ENCODE data around the gene MORF4L2.
"Not testable (repeated sequence)": the region's sequence is repeated elsewhere in the genome, so short reads cannot be mapped to it uniquely, and the experiment has no call there.

MORF4L2 gene

DNA sequence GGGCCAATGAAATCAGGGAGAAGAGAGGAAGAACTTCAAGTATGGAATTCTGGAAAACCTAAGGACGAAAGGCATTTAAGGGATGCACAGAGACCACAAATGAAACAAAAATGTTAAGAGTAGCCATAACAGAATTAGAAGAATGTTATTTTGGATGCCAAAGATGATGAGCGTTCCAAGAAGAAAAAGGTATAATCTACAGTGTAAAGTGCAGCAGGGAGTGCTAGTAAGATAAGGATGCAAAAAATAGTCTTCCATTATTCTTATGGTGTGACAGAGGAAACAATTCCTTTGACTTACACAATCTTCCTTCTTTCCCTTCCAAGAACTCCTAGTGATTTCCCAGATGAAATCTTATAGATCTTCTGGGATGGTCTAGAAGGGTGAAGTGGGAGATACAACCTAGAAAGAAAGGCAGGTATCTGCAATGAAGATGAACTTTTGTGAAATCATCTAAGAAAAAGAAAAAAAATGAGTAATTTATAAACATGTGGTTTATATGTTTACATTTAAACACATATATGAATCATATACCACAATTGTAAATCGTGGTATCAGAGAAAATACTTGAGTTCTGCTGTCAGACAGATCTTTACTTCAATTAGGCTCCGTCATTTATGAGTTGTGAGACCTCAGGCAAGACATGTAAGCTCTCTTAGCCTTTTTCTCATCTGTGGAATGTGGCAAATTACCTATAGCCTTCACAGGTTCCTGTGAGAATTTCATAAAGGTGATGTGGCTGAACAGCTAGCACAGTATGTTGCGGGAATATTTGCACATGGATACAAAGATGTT lies 8.1 kb downstream of the MORF4L2 start:
- DNase-seq = no peak

DNA sequence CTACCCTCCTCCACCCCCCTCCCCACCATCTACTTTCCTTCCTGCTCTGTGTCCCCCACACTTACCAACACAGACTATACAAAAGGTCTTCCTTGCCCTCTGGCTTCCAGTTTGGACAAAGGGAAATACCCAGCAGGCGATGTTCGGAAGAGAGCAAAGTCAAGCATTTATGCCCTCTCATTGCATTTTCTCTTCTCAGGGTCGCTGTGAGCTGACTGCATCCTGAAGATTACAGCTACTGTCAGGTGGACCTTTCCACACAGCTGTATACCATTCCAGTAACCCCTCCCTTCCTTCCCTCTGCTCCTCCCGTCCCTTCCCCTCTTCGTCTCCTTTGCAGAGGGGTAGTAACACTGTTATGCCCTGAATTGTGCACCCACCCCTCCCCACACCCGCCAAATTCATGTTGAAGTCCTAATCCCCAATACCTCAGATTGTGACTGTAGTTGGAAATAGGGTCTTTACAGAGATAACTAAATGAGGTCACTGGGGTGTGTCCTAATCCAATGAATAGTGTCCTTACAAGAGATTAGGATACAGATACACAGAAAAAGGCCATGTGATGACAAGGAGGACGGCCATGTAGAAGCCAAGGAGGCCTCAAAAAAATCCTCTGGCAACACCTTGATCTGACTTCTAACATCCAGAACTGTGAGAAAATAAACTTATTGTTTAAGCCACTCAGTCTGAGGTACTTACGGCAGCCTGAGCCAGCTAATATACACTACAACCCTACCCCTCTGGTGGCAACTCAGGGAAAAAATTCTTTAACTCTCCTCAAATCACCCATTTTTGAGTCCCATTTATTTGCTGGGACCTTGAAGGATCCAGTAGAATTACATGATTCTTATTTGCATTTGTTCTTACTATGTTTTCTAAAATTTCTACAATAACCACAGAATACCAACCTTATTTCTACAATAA lies 11.7 kb downstream of the MORF4L2 start:
- DNase-seq = no peak

DNA sequence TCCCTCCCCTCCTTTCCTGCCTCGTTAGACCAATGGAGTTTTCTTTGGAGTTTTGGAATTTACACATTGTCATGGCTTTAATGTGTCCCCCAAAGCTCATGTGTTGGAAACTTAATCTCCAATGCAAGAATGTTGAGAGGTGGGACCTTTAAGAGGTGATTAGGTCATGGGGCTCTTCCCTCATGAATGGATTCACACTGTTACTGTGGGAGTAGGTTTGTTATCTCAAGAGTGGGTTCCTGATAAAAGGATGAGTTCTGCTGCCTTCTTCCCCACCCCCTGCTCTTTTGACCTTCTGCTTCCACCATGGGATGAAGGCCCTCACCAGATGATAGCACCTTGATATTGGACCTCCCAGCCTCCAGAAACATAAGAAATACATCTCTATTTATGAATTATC lies 16.8 kb downstream of the MORF4L2 start:
- DNase-seq = no peak

DNA sequence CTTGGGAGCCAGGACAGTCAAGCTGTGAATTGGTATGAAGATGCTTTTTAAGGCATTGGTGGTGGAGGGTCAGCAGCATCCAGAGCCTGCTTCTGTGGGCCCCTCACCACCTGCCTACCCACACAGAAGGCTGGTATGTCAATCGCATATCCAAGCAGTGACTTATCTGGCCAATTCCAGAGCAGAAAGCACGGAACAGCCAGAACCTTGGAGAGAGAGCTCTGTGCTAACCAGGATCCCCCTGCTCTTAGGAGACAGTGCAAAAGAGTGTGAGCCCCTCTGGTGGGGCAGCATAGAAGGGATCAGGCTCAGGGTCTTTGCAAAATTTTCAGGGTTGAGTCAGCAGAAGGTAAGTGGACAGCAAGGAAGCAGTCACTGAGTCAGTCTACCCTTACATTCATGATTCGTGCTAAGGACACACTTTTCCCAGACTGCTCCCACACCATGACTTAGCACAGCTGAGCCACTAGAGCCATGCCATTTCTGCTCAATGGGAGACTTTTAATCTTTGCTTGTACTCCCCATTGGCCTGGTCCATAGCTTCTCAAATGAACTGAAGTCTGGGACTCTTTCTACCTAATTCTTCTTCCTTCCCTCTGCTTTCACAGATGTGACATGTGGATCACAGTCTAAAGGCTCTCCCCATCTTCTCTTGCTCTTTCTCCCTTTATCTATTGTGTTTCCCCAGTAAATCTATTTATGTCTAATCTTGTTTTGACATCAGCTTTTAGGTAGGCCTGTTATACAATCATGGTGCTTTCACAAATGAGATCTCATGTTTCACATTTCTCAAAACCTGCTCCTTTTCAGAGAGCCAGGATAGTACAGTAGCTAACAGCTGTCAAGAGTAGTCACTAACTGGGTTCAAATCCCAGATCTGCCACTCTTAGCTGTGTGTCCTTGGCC lies 20.0 kb downstream of the MORF4L2 start:
- DNase-seq = no peak

DNA sequence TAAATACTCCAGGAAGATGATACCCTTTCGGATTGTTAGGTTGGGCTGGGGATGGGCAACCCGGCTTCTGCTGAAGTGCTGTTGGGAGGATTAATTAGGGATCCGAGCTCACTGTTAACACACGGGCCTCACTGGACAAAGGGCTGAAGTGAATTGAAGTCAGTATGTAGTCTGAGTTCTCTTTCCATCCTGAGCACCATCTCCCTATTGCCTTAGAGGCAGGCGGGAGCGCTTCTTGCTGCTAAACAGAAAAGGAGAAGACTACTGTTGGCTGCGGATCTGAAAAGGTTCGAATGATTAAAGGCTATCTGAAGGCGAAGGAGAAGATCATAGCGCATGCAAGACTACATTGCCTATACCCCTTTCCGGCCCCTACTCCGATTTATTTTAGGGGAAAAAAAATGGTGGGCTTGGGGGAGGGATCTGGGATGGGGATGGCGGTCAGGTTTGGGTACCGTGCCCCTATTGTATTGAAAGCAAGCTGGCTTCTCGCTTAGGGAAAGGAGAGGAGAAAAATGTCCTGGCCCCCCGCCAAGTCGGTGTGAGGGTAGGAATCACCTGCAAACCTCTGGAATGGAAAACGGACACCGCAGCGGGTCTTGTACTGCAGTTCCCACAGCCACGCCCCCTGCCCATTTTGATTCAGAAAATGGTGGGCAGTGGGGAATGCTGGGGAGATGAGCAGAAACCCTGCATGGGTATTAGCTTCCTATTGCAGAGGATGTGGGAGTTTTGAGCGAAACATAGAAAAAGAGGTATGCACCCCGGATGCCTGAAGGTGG lies 22.3 kb downstream of the MORF4L2 start:
- DNase-seq = no peak

DNA sequence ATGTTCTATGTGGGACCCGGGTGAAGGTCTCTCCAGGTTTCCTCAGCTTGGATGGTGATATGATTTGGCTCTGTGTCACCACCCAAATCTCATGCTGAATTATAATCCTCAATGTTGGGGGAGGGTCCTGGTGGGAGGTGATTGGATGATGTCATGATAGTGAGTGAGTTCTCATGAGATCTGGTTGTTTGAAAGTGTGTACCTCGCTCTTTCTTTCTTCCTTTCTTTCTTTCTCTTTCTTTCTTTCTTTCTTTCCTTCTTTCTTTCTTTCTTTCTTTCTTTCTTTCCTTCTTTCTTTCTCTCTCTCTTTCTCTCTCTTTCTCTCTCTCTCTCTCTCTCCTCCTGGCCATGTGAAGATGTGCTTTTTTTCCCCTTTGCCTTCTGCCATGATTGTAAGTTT lies 27.0 kb downstream of the MORF4L2 start:
- not testable (repeated sequence) for DNase-seq

DNA sequence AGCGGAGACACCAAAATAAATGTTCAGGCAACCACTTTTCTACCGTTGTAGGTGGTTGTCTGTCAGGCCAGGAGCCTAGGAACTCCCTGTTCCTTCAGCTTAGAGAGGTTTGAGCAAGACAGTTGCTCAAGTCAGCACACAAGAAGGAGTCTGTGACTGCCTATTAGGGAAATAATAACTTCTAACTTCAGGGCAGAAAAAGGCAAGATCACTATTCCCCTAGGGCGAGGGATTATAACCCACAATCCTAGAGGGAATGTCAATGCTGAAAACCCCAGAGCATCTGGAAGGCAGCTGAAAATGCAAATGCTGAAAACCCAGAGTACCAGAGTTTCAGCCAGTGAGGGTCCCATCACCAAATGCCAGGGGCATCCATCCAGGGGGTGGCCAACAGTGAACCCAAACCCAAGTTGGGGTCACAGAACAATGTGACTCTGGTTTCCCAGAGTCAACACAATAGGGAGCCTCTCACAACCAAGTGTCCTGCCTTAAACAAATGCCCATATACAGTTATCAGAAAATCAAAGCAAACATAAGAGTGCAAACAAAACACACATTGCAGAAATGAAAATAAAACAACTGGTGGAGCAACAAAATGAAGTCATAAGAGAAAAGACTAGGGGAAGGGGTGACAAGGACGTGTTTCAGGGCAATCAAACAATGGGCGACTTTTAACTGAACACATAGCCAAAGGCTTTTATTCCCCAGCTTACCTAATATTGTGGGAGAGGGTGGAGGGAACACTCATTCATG lies 27.6 kb downstream of the MORF4L2 start:
- DNase-seq = no peak

DNA sequence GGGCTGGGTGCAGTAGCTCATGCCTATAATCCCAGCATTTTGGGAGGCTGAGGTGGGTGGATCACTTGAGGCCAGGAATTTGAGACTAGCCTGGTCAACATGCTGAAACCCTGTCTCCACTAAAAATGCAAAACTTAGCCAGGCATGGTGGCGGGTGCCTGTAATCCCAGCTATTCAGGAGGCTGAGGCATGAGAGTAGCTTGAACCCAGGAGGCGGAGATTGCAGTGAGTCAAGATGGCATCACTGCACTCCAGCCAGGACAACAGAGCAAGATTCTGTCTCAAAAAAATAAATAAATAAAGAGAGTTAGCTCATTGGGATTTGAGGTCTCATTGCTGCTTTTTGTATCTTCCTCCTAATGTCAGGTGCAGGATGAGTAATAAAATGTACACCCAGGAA lies 29.4 kb downstream of the MORF4L2 start:
- not testable (repeated sequence) for DNase-seq

DNA sequence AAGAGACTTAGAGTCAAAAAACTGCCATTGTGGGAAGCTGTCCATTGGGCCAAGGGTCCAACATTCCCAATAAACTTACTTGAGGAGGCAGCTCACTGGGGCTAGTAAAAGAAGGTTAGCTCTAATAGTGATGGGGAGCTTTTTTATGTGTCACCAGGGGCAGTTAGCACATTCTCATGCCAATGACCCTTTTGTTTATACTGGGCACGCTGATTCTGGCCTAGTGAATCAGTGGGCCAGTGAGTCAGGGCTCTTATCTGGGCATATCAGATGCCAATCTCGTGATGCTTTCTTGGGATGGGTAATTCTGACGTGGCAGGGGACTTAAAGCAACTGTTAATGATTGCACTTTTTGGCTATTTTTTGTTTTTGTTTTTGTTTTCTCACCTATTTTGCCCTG lies 29.9 kb downstream of the MORF4L2 start:
- DNase-seq = no peak

DNA sequence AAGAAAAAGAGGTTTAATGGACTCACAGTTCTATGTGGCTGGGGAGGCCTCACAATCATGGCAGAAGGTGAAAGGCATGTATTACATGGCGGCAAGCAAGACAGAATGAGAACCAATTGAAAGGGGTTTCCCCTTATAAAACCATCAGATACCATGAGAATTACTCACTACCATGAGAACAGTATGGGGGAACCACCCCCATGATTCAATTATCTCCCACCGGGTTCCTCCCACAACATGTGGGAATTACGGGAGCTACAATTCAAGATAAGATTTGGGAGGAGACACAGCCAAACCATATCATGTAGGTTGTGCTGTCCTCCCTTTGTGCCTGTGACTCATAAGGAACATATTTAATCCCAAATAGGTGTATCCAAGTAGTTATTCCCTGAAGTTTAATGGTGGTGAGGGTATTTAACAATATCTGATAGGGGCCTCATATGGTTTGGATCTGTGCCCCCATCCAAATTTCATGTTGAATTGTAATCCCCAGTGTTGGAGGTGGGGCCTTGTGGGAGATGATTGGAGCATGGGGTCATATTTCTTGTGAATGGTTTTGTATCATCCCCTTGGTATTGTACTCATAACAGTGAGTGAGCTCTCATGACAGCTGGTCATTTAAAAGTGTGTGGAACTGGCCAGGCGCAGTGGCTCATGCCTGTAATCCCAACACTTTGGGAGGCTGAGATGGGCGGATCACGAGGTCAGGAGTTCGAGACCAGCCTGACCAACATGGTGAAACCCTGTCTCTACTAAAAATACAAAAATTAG lies 31.1 kb downstream of the MORF4L2 start:
- not testable (repeated sequence) for DNase-seq

DNA sequence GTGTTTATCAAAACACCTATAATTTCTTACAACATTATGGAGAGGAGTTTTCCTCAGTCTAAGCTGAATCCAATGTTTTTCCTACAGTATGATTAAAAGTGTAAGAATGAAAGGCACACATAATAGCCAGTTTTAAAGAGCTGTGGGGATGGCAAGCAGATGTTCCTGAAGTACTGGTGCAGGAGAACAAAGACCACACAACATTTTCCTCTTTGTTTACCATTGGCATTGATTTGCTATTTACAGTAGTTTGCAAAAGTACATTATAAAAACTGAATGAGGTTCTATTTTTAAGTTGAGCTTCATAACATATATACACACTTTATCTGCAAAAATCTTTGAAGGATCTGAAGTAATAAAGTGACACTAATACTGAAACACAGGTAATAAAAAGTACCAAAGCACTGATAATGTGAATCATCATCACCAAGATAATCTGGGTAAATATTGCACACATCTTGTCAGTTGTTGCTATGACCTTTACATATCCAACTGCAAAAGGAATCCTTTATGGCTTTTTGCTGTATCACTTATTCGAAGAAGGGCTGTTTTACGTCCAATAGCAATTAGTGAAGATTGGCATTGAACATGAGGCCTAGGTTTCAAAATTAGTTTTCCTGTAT lies 35.2 kb downstream of the MORF4L2 start:
- DNase-seq = no peak

DNA sequence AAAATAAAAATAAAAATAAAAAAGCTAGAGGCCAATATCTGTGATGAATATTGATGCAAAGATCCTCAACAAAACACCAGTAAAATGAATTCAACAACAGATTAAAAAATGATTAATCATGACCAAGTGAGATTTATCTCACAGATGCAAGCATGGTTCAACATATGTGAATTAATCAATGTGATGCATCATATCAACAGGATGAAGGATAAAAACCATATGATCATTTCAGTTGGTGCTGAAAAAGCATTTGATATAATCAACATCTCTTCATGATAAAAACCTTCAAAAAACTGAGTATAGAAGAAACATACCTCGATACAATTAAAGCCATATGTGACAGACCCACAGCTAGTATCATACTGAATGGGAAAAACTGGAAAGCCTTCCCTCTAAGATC lies 38.9 kb downstream of the MORF4L2 start:
- DNase-seq = no peak

DNA sequence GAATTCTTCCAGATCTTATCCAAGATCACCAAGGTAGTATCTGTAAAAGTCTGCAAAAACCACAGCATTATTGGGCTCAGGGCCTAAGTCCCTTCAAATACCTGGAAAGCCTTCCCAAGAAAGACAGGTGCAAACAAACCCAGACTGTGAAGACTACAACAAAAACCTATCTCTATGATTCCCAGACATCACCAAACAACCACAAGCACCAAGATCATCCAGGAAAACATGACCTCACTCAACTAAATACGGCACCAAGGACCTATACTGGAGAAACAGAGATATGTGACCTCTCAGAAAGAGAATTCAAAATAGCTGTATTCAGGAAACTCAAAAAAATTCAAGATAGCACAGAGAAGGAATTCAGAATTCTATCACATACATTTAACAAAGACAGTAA lies 42.4 kb downstream of the MORF4L2 start:
- DNase-seq = no peak

DNA sequence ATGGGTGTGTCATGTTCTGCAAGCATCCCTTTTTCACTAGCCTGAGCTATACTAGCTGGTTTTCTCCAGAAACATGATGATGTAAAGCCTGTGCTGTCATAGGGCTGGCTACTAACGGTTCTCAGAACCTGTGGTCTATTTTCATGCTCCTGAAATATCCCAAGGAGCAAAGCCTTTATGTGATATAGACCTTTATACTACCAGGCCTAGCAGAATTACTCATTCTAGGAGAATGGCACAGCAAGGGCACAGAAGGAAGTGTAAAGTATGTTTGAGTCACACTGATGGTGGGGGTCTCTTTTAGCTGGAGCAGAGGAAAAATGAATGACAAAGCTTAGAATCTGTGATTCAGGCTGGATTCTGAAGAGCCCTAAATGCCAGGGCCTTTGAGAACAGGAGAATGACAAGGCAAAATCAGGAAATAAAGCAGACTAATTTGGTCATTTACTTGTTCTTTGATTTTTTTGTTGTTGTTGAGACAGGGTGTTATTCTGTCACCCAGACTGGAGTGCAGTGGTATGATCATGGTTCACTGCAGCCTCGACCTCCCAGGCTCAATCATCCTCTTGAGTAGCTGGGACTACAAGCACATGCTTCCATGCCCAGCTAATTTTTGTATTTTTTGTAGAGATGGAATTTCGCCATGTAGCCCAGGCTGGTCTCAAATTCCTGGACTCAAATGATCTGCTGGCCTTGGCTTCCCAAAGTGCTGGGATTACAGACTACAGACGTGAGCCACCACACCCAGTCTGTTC lies 45.9 kb downstream of the MORF4L2 start:
- no peak for DNase-seq

DNA sequence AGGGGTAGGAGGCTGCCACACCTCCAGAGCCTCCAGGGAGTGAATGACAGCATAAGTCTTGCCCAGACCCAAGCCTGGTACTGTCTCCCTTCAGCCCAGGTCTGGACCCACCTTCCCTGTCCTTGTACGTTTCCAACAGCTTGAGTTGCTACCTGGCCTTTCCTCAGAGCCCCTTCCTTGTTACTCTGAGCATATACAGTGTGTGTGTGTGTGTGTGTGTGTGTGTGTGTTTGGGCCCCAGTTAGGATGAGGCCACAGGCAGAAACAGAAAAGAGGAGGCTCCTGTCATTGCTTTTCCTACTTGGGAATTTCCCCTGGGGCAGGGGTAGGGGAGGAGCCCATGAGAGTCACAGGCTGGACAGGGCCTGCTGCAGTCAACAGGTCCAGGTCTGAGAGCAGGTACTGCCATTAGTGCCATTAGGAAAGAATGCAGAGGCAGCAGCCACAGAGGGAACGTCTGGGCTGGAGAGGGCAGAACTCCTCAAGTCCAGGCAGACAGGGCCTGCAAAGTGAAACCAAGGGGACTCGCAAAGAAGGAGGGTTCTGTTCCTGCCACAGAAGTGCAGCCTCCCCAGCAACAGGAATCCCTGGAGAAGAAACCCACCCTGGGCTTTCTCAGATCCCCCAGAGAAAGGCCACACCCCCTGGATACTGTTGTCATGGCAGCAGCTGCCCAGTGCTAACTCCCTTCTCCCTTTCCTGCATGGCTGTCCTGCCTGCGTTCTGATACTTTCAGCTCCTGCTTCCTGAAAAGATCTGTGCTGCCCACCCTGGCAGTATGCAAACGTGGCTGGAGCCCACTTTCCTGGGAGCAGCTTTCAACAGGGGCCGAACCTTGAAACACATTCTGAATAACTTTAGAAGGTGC lies 47.8 kb downstream of the MORF4L2 start:
- not testable (repeated sequence) for DNase-seq

DNA sequence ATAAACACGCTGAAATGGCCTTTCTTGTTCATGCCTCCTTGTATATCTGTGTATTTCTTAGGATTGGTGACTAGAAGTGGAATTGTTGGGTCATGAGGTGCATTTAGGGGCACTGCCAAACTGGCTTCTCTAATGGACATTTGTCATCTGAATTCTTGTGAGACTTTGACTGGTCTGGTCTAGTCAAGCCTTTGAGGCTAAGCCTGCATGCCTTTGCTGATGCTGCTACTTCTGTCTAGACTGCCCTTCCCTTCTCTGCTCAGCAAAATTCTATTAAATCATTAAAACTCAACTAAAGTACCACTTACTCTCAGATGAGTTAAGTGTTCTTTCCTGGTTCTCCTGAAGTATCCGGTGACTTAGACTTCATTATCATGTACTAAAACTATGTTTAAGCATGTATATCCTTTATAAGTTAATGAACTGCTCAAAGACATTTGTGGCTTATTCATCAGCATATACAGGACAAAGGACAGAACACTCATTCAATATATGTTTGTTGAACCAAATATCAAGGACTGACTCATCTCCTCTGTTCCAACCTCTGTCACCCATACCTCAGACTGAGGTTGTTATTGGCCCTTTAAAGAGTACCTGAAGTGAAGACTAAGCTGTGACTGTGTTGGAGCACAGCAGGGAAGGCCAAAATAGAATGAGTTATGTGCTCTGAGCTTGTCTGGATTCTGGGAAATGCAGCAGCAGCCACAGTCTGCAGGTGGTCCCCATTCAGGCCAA lies 48.7 kb downstream of the MORF4L2 start:
- no peak for DNase-seq

DNA sequence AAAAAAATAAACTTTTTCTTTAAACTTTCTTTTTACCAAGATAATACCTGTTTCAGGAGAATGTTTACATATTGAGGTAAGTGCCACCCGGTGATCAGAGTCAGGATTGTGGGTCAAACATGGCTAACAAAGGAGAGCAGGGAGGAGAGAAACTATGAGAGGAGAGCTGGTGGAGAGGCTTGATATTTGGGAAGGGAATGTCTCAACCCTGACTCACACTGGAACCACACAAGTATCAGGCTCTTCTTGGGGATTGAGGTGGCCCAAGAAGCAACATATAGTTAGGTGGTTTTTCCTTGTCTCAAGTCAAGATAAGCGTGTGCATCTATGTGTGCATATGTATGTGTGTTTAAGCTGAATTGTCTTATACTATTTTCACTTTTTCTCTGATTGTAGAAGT lies 51.1 kb downstream of the MORF4L2 start:
- no peak for DNase-seq

DNA sequence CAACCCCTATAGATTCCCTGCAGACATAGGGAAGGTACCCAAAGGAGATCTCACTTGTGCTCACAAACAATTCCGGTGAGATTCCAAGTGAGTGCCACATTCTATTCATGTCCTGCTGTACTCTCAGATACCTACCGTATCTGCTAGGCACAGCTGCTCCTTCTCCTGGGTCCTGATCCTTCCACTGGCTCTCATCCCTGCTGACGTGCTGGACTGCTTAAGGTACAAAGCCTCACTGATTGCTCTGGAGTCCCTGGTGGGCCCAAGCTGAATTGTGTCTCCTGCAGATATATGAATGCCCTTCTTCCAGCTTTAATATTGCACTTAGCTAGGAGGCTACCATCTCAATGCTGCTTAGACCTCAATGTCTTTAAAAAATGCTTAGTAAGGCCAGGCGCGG lies 55.4 kb downstream of the MORF4L2 start:
- no peak for DNase-seq
